Measurements from ENCODE around the gene KLHL15.
A peak's percentile ranks its signal among the peaks of the same experiment; 100 is the strongest.

KLHL15 gene

DNA sequence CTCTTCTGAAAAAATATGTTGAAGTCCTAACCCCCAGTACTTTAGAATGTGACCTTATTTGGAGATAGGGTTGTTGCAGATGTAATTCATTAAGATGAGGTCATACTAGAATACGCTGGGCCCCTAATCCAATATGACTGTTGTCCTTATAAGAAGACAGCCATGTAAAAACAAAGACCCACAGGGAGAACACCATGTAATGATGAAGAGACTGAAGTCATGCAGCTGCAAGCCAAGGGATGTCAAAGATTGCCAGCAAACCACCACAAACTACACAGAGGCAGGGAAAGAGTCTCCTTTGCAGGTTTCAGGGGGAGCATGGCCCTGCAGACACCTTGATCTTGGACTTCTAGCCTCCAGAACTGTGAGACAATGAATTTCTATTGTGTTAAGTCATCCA lies 81.8 kb downstream of the KLHL15 start:
- DNase-seq = peak; percentile 36

- no peak for DNase-seq
These were observed 82.8 kb downstream of the KLHL15 start for GRCh38 chrX:23944234-23944633.

DNA sequence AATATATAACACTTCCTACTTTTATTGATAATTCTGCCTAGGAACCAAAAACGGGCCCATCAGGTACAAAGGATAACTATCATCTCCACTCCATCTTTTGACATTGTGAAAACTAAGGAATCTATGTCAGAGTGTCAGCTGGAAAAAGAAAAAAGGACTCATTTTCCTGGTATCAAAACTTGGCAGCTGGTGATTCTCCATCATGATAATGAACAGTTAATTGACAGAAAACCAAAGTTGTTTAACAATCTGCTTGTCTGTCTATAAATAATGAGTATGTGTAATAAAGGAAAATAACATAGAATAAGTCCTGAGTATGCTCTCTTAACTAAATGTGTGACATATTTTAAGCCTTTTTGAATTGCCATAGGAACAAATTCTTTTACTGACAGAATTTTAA lies 87.8 kb downstream of the KLHL15 start:
- DNase-seq = no peak

DNA sequence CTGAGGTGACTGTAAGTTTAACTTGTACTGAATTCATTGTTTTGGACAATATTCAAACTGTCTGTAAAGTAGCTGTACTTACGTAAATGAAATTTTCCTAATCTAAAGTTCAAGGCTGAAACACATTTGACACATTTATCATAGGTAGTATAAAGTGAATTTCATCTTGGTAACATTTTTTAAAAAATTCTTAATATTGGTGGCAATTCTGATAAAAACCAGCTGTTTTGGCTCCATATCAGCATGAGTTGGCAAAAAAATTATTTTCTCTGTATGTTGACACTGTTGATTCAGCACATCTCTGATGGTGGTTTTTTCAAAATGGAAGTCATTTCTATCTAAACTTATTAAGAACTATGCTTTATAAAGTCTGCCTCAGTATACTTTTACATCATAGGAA lies 88.3 kb downstream of the KLHL15 start:
- DNase-seq = no peak

GRCh38 chrX:23937100-23937499 lies 89.9 kb downstream of the KLHL15 start:
- DNase-seq = peak; percentile 79

DNA sequence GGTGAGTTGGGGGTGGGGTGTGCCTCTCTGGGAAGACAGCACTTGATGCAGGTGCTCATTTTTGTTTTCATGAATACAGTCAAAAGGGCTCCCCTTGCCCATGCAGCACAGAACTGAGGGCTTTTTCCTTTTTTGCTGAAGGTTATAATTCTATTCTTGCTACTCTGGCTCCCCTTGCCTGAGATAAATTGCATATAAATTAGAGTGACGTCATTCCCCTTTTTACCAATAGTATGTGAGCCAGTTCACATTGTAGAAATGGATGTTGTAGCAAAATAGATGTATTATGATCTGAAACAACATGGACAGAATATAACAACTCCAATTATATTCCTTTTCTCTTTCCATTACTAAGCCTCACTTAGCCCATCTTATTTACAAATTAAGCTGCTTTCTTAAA lies 90.8 kb downstream of the KLHL15 start:
- peak; percentile 12 for DNase-seq

DNA sequence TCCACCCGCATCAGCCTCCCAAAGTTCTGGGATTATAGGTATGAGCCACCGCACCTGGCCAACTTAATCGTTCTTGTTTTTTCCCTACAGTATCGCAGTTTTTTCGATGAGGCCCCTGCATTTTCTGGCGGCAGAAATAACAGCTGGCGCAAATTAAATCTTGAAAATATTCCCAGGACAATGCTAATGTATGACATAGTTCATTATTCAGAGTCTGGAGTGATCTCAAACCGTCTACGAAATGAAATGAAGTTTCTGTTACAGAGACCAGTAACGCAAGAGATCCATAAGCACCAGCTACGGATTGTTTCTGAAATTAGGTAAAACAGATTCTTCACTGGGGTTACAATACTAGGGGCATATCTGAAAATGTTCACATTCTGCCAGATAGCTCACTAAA lies 91.9 kb downstream of the KLHL15 start:
- no peak for DNase-seq

All from NCI-H82 (cell line).